Dendritic cell treated with granulocyte-macrophage colony-stimulating factor and Interleukin-4, amounts not matched to agents 40 ng/mL and 50 ng/mL, for 4 days (primary cell): ENCODE results near the gene WFDC8.

Source experiments
- H3K27ac Mint-ChIP-seq: one replicate; pipeline ENCODE4 v1.8.0; 2022; ENCODE audit warnings: mild to moderate bottlenecking, mixed read lengths
- H3K27me3 Mint-ChIP-seq: one replicate; pipeline ENCODE4 v1.8.0; 2022; ENCODE audit warnings: mild to moderate bottlenecking, mixed read lengths
- H3K36me3 Mint-ChIP-seq: one replicate; pipeline ENCODE4 v1.8.0; 2022; ENCODE audit warnings: low read depth, mixed read lengths
- H3K4me1 Mint-ChIP-seq: one replicate; pipeline ENCODE4 v1.8.0; 2022; ENCODE audit warnings: low read depth, mixed read lengths
- H3K4me3 Mint-ChIP-seq: one replicate; pipeline ENCODE4 v1.8.0; 2022; ENCODE audit warnings: mild to moderate bottlenecking, moderate library complexity, mixed read lengths
- H3K9me3 Mint-ChIP-seq: one replicate; pipeline ENCODE4 v1.8.0; 2022; ENCODE audit warnings: mixed read lengths
- intact Hi-C: fragments of 100-400 bp; cut with micrococcal nuclease; formaldehyde crosslinking; loops from one replicate; pipeline ENCODE4 v1.15.0; 2022

The WFDC8 gene

GRCh38 chr20:45538209-45538799, 40.8 kb downstream of the WFDC8 start:
- Mint-ChIP-seq H3K27ac (no peak overlapping the region), H3K4me1 (no peaks in the 10 kb centered on the region), H3K27me3 (peaks cover 15% of the 10 kb centered on the region)

GRCh38 chr20:45527294-45527693, 51.8 kb downstream of the WFDC8 start:
- H3K27me3 Mint-ChIP-seq = peaks cover 27% of the 10 kb centered on the region
- peaks cover 6% of the 10 kb centered on the region for H3K4me1 Mint-ChIP-seq
- intact Hi-C loops = no loop called here

More at GRCh38 chr20:45538209-45538799, 40.8 kb downstream of the WFDC8 start:
- intact Hi-C loops = no loop called here
- H3K36me3 Mint-ChIP-seq = no peaks in the 10 kb centered on the region
- no peaks in the 10 kb centered on the region for H3K9me3 Mint-ChIP-seq
- H3K4me3 Mint-ChIP-seq = no peak overlapping the region

GRCh38 chr20:45523821-45524220, 55.3 kb downstream of the WFDC8 start:
- Mint-ChIP-seq H3K36me3 (no peaks in the 10 kb centered on the region), H3K4me3 (no peak overlapping the region), H3K27ac (no peak overlapping the region), H3K4me1 (peaks cover 6% of the 10 kb centered on the region), H3K27me3 (peaks cover 23% of the 10 kb centered on the region), H3K9me3 (no peaks in the 10 kb centered on the region)
- intact Hi-C loops = no loop called here

More at GRCh38 chr20:45527294-45527693, 51.8 kb downstream of the WFDC8 start:
- Mint-ChIP-seq H3K4me3 (no peak overlapping the region), H3K36me3 (no peaks in the 10 kb centered on the region), H3K27ac (no peak overlapping the region), H3K9me3 (no peaks in the 10 kb centered on the region)

GRCh38 chr20:45518282-45518681, 60.8 kb downstream of the WFDC8 start:
- no peak overlapping the region for H3K27ac Mint-ChIP-seq
- no peak overlapping the region for H3K4me3 Mint-ChIP-seq
- peaks cover 21% of the 10 kb centered on the region for H3K27me3 Mint-ChIP-seq
- H3K36me3 Mint-ChIP-seq = no peaks in the 10 kb centered on the region
- no peaks in the 10 kb centered on the region for H3K9me3 Mint-ChIP-seq
- intact Hi-C loops = no loop called here
- H3K4me1 Mint-ChIP-seq = no peaks in the 10 kb centered on the region

GRCh38 chr20:45515147-45515913, 63.8 kb downstream of the WFDC8 start, which contains the start of gene SPINT3:
Gene SPINT3 (minus strand): TSS chr20:45515622. CDS start chr20:45515608, 14 bp downstream.
- Mint-ChIP-seq H3K27me3 (peaks cover 26% of the 10 kb centered on the region), H3K4me3 (no peak within 1 kb of the TSS), H3K4me1 (no peaks in the 10 kb centered on the region), H3K27ac (no peak within 1 kb of the TSS), H3K36me3 (no peaks in the 10 kb centered on the region), H3K9me3 (no peaks in the 10 kb centered on the region)
- intact Hi-C loops = no loop called here

- Mint-ChIP-seq H3K4me1 (no peaks in the 10 kb centered on the region), H3K27ac (no peak overlapping the region), H3K27me3 (peaks cover 26% of the 10 kb centered on the region), H3K9me3 (no peaks in the 10 kb centered on the region), H3K4me3 (no peak overlapping the region), H3K36me3 (no peaks in the 10 kb centered on the region)
- intact Hi-C loops = no loop called here
These were observed 68.7 kb downstream of the WFDC8 start for GRCh38 chr20:45510242-45510862.

- H3K4me1 Mint-ChIP-seq = no peaks in the 10 kb centered on the region
- intact Hi-C loops = no loop called here
- H3K27ac Mint-ChIP-seq = no peak overlapping the region
- H3K9me3 Mint-ChIP-seq = no peaks in the 10 kb centered on the region
- H3K4me3 Mint-ChIP-seq = no peak overlapping the region
- no peaks in the 10 kb centered on the region for H3K36me3 Mint-ChIP-seq
- H3K27me3 Mint-ChIP-seq = peaks cover 23% of the 10 kb centered on the region
These were observed 70.0 kb downstream of the WFDC8 start for GRCh38 chr20:45509091-45509490.

- H3K4me3 Mint-ChIP-seq = no peak overlapping the region
- H3K27ac Mint-ChIP-seq = no peak overlapping the region
- H3K4me1 Mint-ChIP-seq = no peaks in the 10 kb centered on the region
- intact Hi-C loops = no loop called here
- peaks cover 21% of the 10 kb centered on the region for H3K27me3 Mint-ChIP-seq
- H3K36me3 Mint-ChIP-seq = no peaks in the 10 kb centered on the region
- H3K9me3 Mint-ChIP-seq = no peaks in the 10 kb centered on the region
These were observed 70.8 kb downstream of the WFDC8 start for GRCh38 chr20:45508068-45508886.

GRCh38 chr20:45507011-45507820, 71.9 kb downstream of the WFDC8 start:
- Mint-ChIP-seq H3K27ac (no peak overlapping the region), H3K9me3 (no peaks in the 10 kb centered on the region), H3K4me3 (no peak overlapping the region), H3K36me3 (no peaks in the 10 kb centered on the region), H3K4me1 (no peaks in the 10 kb centered on the region), H3K27me3 (peaks cover 24% of the 10 kb centered on the region)
- intact Hi-C loops = no loop called here

GRCh38 chr20:45506398-45506797, 72.7 kb downstream of the WFDC8 start:
- no peak overlapping the region for H3K27ac Mint-ChIP-seq
- H3K9me3 Mint-ChIP-seq = no peaks in the 10 kb centered on the region
- H3K36me3 Mint-ChIP-seq = no peaks in the 10 kb centered on the region
- intact Hi-C loops = no loop called here
- no peak overlapping the region for H3K4me3 Mint-ChIP-seq
- H3K27me3 Mint-ChIP-seq = peaks cover 23% of the 10 kb centered on the region
- no peaks in the 10 kb centered on the region for H3K4me1 Mint-ChIP-seq

- Mint-ChIP-seq H3K36me3 (no peaks in the 10 kb centered on the region), H3K4me1 (no peaks in the 10 kb centered on the region), H3K9me3 (no peaks in the 10 kb centered on the region), H3K4me3 (no peak overlapping the region), H3K27me3 (peaks cover 39% of the 10 kb centered on the region), H3K27ac (no peak overlapping the region)
- intact Hi-C loops = no loop called here
These were observed 75.7 kb downstream of the WFDC8 start for GRCh38 chr20:45503403-45503802.

GRCh38 chr20:45502561-45502960, 76.5 kb downstream of the WFDC8 start:
- Mint-ChIP-seq H3K27ac (no peak overlapping the region), H3K36me3 (no peaks in the 10 kb centered on the region), H3K4me1 (no peaks in the 10 kb centered on the region), H3K9me3 (no peaks in the 10 kb centered on the region), H3K27me3 (peaks cover 41% of the 10 kb centered on the region), H3K4me3 (no peak overlapping the region)
- intact Hi-C loops = no loop called here
